Stimulated activated CD4-positive, alpha-beta T cell treated with anti-CD3 and anti-CD28 coated beads, Interleukin-4, amount 100 ng/mL, for 24 hours (primary cell): Measurements from ENCODE around the gene AGMAT.
"Not testable (repeated sequence)": the region's sequence is repeated elsewhere in the genome, so short reads cannot be mapped to it uniquely, and the experiment has no call there.

Source experiments
- DNase-seq: peaks from one replicate; pipeline ENCODE4 v3.0.0-alpha.2; 2020

Gene AGMAT

DNA sequence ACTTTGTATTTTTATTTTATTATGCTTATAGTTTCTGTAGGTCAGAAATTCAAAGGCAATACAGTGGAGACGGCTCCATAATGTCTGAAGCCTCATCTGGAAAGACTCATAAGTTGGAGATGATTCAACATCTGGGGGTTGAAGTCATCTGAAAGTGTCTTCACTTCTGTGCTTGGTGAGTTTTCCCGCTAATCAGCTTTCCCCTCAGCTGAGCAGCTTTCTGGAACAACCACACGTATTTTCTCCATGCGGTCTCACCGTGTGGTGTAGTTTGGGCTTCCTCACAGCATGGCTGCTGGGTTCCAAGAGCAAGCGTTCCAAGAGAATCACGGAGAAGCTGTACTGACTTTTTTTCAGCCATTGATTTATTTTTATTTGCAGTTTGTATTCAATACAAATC, 24.8 kb upstream of the AGMAT start:
- DNase-seq = no peak

DNA sequence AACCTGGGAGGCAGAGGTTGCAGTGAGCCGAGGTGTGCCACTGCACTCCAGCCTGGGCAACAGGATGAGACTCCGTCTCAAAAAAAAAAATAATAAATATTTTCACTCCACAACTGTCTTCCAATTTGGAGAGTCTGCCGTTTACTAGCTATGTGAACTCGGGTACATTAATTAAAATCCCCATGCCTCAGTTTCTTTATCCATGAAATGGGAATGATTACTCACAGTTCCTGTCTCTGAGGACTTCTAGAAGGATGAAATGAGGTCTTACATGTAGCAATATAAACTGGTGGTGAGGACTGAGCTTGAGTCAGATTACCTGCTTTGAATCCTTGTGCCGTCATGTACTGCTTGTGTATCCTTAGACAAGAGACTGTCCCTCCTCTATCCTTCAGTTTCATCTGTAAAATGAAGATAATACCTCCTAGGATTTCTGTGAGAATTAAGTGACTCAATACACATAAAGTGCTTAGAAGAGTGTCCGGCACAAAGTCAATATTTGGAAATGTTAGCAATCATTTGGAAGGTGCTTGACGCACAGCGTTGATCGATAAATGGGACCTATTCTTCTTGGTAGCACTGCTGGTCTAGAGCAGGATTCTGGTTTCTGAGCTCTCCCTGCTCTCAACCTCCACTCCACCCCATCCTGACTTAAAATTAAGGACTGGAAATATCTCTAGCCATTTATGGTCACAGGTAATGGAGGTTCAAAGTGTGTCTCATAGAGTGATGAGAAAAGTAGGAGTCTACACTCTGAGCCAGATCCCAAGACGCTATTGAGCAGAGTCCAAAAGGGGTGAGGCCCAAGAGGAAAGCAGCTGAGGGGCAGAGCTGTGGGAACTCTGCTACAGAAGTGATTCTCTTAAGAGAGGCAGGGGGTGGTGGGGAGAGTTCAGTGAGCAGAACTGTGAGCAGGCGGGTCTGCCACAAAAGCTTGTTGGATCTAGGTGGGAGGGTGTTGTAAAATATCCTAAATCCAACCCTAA, 20.8 kb upstream of the AGMAT start:
- no peak for DNase-seq

DNA sequence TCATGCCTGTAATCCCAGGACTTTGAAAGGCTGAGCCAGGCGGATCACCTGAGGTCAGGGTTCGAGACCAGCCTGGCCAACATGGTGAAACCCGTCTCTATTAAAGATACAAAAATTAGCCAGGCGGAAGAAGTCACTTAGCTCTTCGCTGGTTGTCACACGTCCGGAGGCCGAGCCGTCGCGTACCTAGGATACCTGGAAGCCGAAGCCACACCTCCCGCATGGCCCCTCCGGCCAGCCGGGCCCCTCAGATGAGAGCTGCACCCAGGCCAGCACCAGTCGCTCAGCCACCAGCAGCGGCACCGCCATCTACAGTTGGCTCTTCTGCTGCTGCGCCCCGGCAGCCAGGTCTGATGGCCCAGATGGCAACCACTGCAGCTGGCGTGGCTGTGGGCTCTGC, 19.5 kb upstream of the AGMAT start:
- not testable (repeated sequence) for DNase-seq

DNA sequence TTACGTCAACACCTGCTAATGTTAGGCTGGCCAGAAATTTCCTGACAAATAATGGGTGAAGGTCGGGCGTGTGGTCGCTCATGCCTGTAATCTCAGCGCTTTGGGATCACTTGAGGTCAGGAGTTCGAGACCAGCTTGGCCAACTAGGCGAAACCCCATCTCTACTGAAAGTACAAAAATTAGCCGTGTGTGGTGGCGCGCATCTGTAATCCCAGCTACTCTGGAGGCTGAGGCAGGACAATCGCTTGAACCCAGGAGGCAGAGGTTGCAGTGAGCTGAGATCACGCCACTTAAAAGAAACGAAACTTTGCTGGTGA, 19.1 kb upstream of the AGMAT start:
- DNase-seq = not testable (repeated sequence)

DNA sequence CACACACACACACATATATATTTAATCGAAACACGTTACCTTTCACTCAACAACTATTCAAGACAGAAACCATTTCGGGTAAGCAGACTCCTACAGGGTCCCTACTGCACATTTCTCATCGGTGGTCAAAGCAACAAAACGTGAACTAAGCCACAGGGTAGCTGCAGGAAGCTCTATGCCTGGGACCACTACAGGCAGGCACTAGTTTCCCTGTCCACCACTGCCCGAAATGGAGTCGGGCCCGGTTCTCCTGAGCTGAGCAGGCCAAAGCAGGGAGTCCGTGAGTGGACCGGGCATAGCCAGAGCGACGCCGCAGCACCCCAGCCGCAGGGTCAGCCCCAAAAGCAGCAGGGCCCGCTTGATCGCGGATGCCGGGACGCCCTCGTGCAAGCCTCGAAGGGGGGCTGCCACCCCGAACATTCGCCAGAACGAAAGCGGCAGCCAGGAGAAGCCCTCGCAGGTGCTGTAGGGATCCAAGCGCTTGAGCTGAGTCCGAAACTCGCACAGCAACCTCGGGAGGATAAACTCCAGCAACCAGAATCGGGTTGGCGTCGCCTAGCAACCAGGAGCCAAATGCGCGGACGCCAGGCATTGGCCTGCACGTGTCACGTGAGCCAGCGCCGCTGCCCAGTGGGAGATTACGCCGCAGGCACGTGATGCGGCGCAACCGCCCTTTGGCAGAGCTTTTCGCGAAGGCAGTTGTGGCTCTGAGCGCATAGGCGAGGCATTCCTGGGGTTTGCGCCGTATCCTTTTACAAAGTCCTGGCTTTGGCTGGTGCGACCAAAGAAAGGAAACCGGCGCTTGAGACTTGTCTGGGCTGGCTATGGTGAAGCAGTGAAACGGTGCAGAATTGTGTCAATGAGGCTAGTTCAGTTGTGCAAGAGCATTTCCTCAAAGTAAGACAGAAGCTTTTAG, 18.5 kb upstream of the AGMAT start:
- DNase-seq = peak; percentile 92

DNA sequence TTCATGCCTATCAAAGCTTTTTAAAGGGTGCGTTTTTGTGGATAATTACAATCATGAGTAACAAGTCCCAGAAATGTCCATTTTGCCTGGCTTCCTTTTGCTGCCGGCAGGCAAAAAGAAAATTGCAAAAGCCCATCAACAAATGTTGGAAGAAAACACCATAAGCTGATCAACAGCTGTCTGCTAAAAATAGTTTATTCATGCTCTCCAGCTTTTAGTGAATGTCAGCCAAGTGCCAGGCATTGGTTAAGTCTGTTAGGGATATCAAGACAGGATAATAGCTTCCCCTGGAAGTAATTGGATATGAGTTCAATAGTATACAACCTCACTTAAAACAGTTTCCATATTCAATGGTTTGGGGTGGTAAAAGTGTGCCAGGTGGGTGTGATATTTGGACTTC, 13.6 kb upstream of the AGMAT start:
- no peak for DNase-seq

DNA sequence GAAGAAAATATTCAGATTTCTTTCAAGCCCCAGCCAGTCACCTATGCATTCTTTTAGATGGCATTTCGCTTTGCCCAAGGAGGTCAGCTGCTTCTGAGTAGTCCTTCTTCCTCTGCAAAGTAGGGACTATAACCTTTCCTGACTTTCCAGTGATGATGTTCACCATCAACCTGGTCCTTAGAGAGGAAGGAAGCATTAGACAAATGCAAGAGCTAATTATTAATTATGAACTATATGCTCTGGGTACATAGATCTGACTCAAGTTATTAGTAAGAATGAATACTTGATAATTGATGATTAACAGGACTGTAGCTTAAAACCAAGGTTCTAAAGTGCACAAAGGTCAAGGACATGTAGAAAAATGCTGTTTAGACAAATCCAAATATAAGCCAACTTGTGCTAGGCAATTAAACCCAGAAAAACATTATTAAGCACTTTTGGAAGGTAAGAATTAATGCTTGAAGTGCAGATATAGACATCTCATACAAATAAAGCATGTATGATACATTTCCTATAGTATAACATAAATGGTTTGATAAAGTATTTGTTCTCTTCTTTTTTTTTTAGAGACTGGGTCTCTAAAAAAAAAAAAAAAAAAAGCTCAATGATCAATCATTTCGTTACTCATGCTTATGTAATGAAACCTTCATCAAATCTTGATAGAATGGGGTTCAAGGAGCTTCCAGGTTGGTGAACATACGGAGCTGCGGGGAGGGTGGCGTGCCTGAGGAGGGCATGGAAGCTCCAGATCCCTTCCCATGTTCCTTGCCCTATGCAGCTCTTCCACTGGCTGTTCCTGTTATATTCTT, 11.2 kb upstream of the AGMAT start:
- no peak for DNase-seq

DNA sequence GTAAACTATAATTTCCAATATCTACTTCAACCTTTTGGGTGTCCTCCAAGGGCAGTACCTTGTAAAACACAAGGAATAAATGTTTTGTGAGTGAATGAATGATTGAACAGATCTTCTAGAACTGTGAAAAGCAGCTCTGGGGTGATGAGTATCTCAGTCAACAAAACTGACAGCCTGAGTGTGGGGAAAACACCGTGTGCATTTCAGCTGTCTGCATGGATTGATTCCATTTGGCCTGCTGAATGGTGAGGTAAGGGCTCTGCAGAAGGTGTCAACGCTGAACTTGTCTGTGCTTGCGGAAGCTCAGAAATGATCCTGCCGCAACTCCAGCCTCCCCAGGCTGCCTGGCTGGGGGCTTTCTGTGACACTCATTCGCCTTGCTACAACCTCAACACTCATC, 7.4 kb upstream of the AGMAT start:
- DNase-seq = no peak

DNA sequence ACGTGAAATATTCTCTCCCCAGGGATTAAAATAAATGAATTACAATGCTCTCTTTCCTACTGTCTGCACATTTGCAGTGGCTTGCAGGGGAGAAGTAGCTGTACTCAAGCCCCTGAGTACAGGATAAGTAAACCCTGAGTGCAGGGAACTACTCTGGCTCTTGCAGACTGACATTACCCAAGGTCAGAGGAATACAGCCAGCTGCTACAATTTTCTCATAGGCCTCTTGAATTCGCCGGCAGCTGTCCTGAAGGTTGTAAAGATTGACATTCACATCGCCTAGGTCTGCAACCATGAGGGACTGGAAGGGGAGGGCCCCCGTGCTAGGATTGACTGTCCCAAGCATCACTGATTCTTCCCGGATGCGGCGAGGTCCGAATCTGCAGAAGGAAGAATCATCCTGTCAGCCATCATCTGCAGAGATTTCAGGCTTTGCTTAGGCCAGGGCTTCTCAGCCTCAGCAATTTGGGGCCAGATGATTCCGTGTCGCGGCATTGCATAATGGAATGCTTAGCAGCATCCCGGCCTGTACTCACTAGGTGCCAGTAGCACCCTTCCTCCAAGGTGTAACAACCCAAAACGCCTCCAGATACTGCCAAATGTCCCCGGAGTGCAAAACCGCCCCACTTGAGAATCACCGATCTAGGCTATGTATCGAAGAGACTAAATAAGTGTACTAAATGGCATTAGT, 1.7 kb downstream of the AGMAT start:
- DNase-seq = no peak

DNA sequence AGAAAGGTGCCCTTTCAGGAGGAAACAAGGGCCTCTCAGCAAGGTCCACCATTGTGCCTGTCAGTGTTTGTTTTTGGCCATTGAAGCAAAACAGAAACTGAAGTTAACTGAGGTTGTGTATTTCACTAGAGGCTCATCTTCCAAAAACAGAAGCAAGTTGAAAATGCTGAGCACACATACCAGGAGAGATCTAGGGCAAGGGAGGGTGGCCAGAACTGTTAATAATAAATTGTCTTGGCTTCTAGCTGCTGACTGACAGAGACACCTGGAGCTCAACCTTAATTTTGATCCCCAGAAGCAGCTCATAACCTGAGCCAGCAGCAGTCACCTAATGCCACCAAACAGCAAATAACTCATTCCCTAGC, 5.2 kb downstream of the AGMAT start:
- no peak for DNase-seq

DNA sequence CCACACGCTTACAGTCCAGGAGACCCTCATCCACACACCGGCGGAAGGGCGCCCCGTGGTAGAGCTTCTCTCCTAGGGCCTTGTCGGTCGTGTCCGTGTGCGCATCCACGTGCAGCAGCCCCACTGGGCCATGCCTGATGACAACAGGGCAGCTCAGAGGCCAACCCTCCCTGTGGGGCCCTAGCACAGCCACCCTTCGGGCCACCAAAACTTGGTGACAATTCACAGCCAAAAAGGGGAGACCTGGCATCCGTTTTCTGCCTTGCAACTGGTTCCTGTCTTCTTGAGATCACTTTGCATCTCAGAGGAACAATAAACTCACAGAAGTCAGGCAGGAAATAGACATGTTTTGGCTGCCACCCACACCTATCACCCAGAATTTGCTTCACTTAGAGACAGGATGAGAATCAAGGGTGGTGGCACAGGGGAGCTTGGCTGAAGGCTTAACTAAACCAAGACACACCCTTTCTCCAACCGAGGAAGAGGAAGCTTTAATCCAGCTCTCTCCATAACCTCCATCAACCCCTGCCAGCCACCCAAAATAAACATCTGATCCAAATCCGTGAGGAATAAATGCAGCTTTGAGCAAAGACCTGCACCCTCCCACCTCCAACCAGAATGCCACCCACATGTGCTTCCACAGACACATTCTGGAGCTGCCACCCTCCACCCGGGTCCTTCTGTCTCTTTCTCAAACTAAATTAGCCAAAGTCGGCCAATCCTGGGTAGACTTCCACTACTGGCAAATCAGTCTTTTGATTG, 5.7 kb downstream of the AGMAT start:
- peak; percentile 11 for DNase-seq

DNA sequence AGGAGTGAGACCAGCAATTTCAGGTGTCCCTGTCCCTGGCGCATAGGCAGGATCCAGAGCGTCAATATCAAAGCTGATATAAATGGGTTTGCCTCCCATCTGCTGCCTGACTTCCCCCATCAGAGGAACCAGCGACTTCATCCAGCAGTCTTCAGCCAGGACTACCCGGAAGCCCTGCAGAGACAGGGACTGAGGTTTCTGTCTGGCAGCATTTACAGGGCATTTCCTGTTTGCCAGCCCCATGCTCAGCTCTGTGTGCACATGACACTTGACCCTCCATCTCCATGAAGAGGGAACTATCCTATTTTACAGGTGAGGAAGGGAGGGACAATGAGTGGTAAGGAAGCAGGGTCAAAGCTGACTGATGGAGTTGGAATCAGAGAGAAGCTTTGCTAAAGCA, 7.2 kb downstream of the AGMAT start:
- no peak for DNase-seq

DNA sequence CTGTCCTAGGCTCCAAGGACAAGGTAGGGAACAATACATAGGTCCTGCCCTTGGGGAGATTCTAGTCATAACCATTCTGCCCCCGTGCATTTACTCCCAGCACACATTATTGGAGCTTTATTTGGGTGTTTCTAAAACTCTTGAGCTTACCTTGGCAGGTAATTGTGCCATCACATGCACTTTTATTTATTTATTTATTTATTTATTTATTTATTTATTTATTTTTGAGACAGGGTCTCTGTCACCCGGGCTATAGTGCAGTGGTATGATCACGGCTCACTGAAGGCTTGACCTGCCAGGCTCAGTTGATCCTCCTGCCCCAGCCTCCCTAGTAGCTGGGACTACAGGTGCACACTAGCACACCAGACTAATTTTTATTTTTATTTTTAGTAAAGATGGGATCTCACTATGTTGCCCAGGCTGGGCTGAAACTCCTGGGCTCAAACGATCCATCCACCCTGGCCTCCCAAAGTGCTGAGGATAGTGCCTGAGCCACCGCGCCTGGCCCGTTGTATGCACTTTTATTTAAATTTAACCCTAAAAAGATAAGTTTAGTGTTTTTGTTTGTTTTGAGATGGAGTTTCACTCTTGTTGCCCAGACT, 9.2 kb downstream of the AGMAT start:
- no peak for DNase-seq

DNA sequence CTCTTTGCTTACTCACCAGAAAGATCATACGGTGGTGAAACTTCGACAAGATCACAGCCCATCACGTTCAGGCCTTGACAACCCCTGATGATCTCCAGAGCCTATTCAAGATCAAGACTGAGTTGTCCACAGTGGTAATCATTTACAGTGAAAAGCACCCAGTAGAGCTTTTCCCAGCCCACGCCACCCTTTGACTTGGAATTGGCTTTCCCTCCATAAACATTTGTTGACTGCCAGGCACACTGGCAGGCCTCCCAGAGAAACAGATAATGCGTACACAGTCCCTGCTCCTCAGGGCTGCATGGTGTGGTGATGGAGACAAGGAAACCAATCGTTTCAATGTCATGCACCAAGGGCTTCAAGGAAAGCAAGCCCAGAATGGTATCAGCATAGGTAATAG, 10.1 kb downstream of the AGMAT start:
- no peak for DNase-seq

DNA sequence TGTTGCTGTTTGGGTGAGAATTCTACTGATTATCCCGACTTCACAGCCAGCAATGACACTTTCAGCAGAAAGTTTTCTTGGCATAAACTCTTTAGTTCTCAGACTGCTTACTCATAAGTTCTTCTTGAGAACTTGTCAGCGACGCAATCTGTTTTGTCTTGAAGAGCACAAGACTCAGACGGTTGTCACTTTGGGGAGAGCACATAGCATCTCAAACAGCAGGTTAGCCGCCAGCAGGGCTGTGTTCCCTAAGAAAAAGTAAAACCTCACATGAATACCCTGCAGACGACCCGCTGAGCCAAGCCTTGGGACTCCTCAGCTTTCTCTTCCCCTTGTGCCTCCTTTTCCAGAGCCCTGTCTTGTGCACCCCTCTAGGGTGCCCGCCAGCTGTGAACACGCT, 11.4 kb downstream of the AGMAT start:
- DNase-seq = no peak

DNA sequence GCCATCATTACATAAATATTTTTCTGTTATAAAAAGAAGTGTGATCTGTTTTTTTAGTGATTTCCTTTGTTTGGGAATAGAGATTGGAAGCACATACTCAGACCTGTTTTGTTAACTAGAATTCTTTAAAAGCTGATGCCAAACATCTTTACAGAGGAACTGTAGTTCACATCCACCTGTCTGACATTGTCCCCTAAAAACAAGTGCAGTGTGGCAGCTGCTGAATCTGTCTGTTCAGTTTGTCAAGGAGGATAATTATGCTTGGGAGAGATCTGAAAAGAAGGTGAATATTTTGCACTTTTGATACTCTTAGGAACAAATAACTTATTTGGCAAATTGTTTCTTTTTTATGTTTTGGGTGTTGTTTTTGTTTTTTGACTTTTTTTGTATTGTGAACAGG, 13.6 kb downstream of the AGMAT start:
- no peak for DNase-seq

DNA sequence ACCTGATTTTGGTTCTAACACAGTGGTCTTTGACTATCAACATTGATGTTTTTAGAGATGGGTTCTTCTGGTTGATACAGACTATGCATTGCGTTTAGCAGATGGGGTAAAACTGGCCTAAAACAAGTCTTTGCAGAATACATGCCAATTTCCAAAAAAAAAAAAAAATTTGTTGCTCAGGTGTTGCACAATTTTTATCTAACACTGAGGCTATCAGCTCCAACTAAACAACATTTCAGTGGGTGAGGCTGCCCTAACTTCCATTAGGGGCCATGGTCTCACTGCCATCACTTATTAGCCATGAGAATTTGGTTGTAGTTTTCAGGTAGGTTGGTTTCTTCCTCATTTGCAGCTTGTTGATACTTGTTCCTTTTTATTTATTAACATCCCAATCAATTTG, 14.0 kb downstream of the AGMAT start:
- no peak for DNase-seq

DNA sequence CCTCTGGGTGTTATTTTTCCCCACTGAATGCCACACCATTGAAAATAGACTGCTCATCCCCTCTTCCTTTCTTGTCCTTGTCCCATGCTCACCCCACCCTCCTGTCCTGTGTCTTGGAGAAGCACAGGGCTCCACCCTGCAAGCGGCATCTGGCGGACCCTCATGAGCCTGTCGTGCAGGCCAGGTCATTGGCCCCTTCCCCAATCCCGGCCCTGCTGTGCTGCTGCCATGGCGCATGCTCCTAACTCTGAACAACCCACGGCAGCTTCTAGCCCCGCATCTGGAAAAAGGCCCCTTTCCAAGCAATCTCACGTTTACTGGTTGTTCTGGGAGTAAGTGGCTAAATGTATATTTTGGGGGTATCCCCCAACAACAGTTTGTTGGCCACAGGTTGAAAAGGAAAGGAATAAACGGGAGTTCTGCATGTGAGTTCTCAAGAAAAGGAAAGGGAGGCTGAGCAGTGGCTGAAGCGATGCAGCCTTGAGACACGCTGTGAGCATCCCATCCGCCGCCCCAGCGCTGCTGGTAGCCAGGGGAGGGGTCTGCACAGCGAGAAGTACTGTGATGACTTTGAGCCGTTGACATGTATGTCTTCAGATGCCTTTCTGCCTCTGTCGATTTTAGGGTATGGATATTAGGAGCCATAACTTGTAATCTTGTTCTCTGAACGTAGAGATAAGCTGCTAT, 16.3 kb downstream of the AGMAT start:
- no peak for DNase-seq

DNA sequence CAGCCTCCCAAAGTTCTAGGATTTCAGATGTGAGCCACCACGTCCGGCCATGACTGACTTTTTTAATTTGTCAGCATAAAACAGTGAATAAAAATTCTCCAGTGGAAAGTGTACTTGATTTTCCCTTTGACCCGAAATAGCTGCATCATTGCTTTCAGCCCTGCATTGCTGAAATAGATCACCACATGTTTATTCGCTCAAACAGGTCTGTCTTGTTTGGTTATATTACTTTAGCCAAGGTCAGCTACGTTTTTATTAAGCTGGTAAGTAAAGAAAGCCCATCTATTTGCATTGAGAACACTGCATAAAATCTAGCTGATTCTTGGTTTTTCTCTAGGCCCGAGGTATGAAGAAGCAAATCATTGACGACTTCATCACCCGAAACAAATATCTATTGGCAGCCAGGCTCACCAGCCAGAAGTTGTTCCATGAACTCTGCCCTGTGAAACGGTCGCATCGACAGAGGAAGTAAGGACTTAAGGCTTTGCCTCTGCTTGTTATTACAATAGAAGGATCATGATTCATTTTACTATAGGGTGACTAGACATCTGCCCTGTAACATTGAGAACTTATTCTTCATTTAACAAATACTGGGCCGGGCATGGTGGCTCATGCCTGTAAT, 25.6 kb downstream of the AGMAT start:
- DNase-seq = no peak

DNA sequence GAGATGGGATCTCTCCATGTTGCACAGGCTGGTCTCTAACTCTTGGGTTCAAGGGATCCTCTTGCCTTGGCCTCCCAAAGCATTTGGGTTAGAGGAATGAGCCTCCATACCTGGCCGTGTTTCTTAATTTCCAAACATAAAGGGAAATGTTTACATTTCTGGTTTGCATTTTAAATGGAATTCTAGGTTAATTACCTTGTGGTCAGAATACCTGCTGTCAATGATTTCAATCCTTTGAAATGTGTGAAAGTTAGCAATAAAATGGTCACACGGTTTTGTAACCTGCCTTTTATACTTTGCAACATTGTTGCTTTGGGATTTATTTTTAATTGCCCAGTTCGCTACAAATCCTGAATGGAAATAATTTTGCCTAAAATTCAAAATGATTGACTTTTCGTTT, 26.3 kb downstream of the AGMAT start:
- no peak for DNase-seq
